ENCODE data around the gene CHD3. TPM values are rescaled to one million over a fixed set of nuclear protein-coding genes. Genes with fewer than 3 reads are reported as not detected.

The CHD3 gene
- total and polyA plus RNA-seq, 4 donors = 60.9 to 112 (median 76.5) TPM

DNA sequence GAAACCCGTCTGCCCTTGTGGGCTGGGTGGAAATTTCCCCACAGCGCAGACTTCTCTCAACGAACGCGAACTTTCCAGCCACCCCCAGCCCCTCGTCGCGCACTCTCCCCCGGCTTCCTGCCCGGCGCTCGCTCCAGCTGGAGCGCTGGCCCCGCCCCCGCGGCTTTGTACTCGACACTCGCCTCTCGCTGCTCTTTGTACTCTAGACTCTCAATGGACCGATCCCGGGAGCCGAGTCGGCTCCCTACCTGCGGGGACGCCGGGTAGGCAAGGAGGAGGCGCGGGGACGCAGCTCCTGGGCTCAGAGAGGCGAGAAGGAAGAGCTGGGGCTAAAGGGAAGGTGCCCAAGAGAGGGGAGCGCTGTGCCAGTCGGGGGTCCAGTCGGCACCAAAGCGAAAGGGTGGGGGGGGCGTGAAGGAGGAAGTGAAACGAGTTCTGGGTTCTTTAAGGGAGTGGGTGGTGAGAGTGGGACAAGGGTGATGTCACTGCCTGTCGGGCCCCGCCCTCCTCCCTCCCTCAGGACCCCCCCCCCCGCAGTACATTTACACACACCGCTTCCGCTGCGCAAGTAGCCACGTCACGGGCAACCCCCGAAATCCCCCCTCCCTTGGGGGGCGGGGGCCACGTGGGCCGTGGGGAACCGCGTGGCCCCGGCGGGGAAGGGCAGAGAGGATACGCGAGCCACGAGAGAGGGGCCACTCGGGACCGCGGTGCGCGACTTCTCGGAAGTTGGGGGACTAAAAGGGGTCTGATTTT lies 44.9 kb upstream of the CHD3 start:
- DNase-seq = peak; percentile 82 to 87 (median 85)
- Histone ChIP-seq H3K9ac (ENCODE audit: insufficient read depth in 1 of 2, low read length in 2 of 2) (peak overlapping the region; percentile 72), H3K27ac (ENCODE audit: low read depth in 1 of 2, low read length in 1 of 2) (peak overlapping the region; percentile 85 to 100), H3K4me1 (ENCODE audit: control insufficient read depth in 5 of 5, insufficient read depth in 5 of 5, low read length in 5 of 5) (peaks cover 0 to 56% (median 12%) of the 10 kb centered on the region in 5 donors), H3K4me3 (peak overlapping the region; percentile 65), H3K9me3 (ENCODE audit: control insufficient read depth in 4 of 4, insufficient read depth in 3 of 4, low read length in 3 of 4) (no peaks in the 10 kb centered on the region), H3K36me3 (ENCODE audit: control insufficient read depth in 4 of 4, insufficient read depth in 4 of 4, low read length in 4 of 4) (peaks cover 6 to 33% (median 13%) of the 10 kb centered on the region in 4 donors), H3K27me3 (ENCODE audit: control insufficient read depth in 3 of 3, insufficient read depth in 3 of 3, low read length in 2 of 3) (no peaks in the 10 kb centered on the region)
- peak; percentile 31 for ATAC-seq (ENCODE audit: insufficient read depth, low FRiP score)
- WGBS, 2 donors = 1% methylated on average over 48 to 61 of the region's 61 CpGs
- TF ChIP-seq, protein P1, sequence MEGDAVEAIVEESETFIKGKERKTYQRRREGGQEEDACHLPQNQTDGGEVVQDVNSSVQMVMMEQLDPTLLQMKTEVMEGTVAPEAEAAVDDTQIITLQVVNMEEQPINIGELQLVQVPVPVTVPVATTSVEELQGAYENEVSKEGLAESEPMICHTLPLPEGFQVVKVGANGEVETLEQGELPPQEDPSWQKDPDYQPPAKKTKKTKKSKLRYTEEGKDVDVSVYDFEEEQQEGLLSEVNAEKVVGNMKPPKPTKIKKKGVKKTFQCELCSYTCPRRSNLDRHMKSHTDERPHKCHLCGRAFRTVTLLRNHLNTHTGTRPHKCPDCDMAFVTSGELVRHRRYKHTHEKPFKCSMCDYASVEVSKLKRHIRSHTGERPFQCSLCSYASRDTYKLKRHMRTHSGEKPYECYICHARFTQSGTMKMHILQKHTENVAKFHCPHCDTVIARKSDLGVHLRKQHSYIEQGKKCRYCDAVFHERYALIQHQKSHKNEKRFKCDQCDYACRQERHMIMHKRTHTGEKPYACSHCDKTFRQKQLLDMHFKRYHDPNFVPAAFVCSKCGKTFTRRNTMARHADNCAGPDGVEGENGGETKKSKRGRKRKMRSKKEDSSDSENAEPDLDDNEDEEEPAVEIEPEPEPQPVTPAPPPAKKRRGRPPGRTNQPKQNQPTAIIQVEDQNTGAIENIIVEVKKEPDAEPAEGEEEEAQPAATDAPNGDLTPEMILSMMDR (IDR thresholded peaks at IDR 0.05; ENCODE audit: control extremely low read depth, extremely low read depth) = no peak

DNA sequence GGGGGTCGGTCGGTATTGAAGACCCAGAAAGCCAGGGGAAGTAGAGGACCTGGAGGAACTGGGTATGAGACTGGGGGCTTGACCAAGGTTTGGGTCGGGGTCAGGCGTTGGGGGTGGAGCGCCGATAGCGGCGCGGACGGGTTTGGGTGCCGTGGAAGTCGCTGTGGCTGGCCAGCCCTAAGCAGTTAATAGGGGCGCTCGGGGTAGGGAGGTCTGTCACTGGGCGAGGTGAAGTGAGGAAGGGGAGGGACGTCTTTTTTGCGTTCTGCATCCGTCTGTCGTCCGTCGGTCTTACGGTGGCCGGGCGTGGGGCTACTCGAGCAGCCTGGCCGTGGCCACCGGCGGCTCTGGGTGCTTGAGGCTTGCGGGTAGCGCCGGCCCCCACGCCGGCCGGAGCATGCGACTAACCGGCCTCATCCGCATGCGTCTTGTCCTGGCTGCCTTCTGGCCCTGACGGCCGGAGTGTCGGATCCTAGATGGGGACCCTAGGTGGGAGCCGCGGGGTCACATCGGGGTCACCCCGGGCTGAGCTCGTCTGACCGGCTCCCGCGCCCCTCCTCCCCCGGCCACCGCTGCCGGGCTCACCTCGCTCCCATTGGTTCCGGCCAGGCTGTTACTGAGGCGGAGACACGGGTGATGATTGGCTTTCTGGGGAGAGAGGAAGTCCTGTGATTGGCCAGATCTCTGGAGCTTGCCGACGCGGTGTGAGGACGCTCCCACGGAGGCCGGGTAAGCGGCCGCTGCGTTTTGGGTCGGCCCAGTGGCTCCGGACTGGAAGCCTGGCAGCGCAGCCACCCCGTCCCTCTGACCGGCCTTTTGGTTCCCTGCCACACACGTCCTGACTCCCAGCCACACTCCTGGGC lies 44.1 kb upstream of the CHD3 start:
- 0% methylated on average over 71 of the region's 71 CpGs for WGBS, 2 donors
- H3K4me3 ChIP-seq = peak overlapping the region; percentile 65
- no peaks in the 10 kb centered on the region for H3K27me3 ChIP-seq (ENCODE audit: control insufficient read depth in 3 of 3, insufficient read depth in 3 of 3, low read length in 2 of 3)
- peak overlapping the region; percentile 56 to 72 for H3K9ac ChIP-seq (ENCODE audit: insufficient read depth in 1 of 2, low read length in 2 of 2)
- H3K36me3 ChIP-seq (ENCODE audit: control insufficient read depth in 4 of 4, insufficient read depth in 4 of 4, low read length in 4 of 4) = peaks cover 7 to 41% (median 16%) of the 10 kb centered on the region in 4 donors
- ATAC-seq (ENCODE audit: insufficient read depth, low FRiP score) = peak; percentile 62
- peak; percentile 93 to 95 (median 94) for DNase-seq
- H3K9me3 ChIP-seq (ENCODE audit: control insufficient read depth in 4 of 4, insufficient read depth in 3 of 4, low read length in 3 of 4) = no peaks in the 10 kb centered on the region
- TF ChIP-seq, protein P1 (IDR thresholded peaks at IDR 0.05; ENCODE audit: control extremely low read depth, extremely low read depth) = no peak
- H3K4me1 ChIP-seq (ENCODE audit: control insufficient read depth in 5 of 5, insufficient read depth in 5 of 5, low read length in 5 of 5) = peaks cover 0 to 48% (median 8%) of the 10 kb centered on the region in 5 donors
- peak overlapping the region; percentile 85 to 100 for H3K27ac ChIP-seq (ENCODE audit: low read depth in 1 of 2, low read length in 1 of 2)

DNA sequence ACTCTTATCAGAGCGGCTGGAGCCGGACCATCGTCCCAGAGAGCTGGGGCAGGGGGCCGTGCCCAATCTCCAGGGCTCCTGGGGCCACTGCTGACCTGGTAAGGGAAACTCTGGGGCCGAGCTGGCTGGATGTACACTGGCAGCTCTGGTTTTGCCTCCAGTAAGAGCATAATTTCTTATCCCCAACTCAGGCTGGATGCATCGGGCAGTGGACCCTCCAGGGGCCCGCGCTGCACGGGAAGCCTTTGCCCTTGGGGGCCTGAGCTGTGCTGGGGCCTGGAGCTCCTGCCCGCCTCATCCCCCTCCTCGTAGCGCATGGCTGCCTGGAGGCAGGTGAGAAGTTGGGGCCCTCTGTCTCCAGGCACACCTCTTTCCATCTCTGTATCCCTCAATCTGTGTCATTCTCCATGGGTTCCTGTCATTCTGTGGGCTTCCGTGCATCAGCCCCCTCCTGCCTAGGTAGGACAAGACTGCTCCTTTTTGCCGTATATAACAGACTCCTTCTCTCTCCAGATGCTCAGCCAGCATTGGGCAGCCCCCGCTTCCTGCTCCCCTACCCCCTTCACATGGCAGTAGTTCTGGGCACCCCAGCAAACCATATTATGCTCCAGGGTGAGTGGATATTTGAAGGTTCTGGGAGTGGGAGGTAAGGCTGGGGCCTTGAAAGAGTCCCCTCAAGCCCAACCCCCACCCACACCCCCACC lies 43.1 kb upstream of the CHD3 start:
- H3K4me1 ChIP-seq (ENCODE audit: control insufficient read depth in 5 of 5, insufficient read depth in 5 of 5, low read length in 5 of 5) = peaks cover 0 to 38% (median 8%) of the 10 kb centered on the region in 5 donors
- H3K9ac ChIP-seq (ENCODE audit: insufficient read depth in 1 of 2, low read length in 2 of 2) = no peak overlapping the region
- DNase-seq = no peak
- 85 to 86% methylated on average over 15 of the region's 15 CpGs for WGBS, 2 donors
- peak overlapping the region; percentile 30 to 100 for H3K27ac ChIP-seq (ENCODE audit: low read depth in 1 of 2, low read length in 1 of 2)
- no peak overlapping the region for H3K4me3 ChIP-seq
- TF ChIP-seq, protein P1 (IDR thresholded peaks at IDR 0.05; ENCODE audit: control extremely low read depth, extremely low read depth) = no peak
- ATAC-seq (ENCODE audit: insufficient read depth, low FRiP score) = no peak
- no peaks in the 10 kb centered on the region for H3K9me3 ChIP-seq (ENCODE audit: control insufficient read depth in 4 of 4, insufficient read depth in 3 of 4, low read length in 3 of 4)
- peaks cover 8 to 47% (median 24%) of the 10 kb centered on the region in 4 donors for H3K36me3 ChIP-seq (ENCODE audit: control insufficient read depth in 4 of 4, insufficient read depth in 4 of 4, low read length in 4 of 4)
- no peaks in the 10 kb centered on the region for H3K27me3 ChIP-seq (ENCODE audit: control insufficient read depth in 3 of 3, insufficient read depth in 3 of 3, low read length in 2 of 3)

All from lung (tissue), 12 donors.